MM.1S (cell line): ENCODE measurements around the gene EMSY.

Experiments
- CTCF ChIP-seq: fragments of 300-600 bp; sonication (generic); IDR thresholded peaks from 2 replicates; pipeline ENCODE4 v1.5.1; 2016; ENCODE audit warnings: antibody characterized with exemption, low read length, mixed read lengths
- EZH2 ChIP-seq: fragments of 300-600 bp; sonication (generic); optimal IDR thresholded peaks from 2 replicates; pipeline ENCODE3; 2017; ENCODE audit warnings: low read depth, mild to moderate bottlenecking, antibody characterized with exemption, low read length, mixed read lengths
- EZH2phosphoT487 ChIP-seq: fragments of 300-600 bp; sonication (generic); IDR thresholded peaks from 2 replicates; pipeline ENCODE4 v1.6.1; 2018; ENCODE audit warnings: antibody characterized with exemption, low read length

- TF ChIP-seq EZH2phosphoT487 = no peak
- TF ChIP-seq EZH2 = no peak
- no peak for TF ChIP-seq CTCF
Observed at GRCh38 chr11:76560219-76560618, 115.4 kb downstream of the EMSY start.
